ENCODE results near the gene RASL11B. TPM values are rescaled to one million over a fixed set of nuclear protein-coding genes. Genes with fewer than 3 reads are reported as not detected.

Gene RASL11B
- total RNA-seq, 1 experiment from 2014 or later = 30.0 TPM

DNA sequence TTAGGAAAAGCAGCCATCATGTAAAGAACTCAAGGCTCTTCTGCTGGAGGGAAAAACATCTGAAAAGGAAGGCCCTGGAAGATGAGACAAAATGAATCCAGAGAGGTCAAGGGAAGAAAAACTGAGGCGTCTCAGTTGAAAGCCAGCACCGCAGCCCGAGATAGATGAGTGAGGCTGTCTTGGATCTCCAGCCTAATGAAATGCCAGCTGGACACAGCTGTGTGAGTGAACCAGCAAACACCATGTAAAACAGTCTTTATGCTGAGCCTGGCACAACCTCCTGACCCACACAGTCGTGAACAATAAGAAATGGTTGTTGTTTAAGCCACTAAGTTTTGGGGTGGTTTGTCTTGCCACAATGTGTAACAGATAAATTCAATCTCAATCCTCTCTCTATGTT lies 48.6 kb upstream of the RASL11B start:
- H3K23ac ChIP-seq (ENCODE audit: insufficient read length, low read depth, low read length) = no peak overlapping the region
- no peak overlapping the region for H3K4me3 Mint-ChIP-seq
- no peak overlapping the region for H3K56ac ChIP-seq (ENCODE audit: insufficient read length, low read depth, low read length)
- H3K23me2 ChIP-seq (ENCODE audit: insufficient read length, low read depth, low read length, poor library complexity, severe bottlenecking) = no peaks in the 10 kb centered on the region
- H3K79me2 ChIP-seq (ENCODE audit: insufficient read depth, low read length) = no peaks in the 10 kb centered on the region
- H4K5ac ChIP-seq (ENCODE audit: insufficient read length, low read depth, low read length) = no peak overlapping the region
- no peak for DNase-seq
- no peak overlapping the region for H4K8ac ChIP-seq (replicated peaks; ENCODE audit: insufficient read length, low read depth, low read length)
- H3K18ac ChIP-seq (ENCODE audit: insufficient read length, low read depth, low read length) = no peak overlapping the region
- no peak overlapping the region for H3T11ph ChIP-seq (ENCODE audit: low read length)
- no CpG with 5 or more reads among the region's 4 CpGs for WGBS (ENCODE audit: extremely low coverage, insufficient read length, low lambda C conversion rate)
- no peak overlapping the region for H4K91ac ChIP-seq (ENCODE audit: insufficient read length, low read depth, low read length)
- H3K27me3 ChIP-seq (ENCODE audit: insufficient read depth, low read length) = no peaks in the 10 kb centered on the region
- H3K9ac ChIP-seq (ENCODE audit: extremely low read depth, insufficient read length, low read length) = no peak overlapping the region
- H2BK20ac ChIP-seq (ENCODE audit: low read depth, low read length, poor library complexity, severe bottlenecking) = no peak overlapping the region
- H3K9me3 ChIP-seq (ENCODE audit: control insufficient read depth, low read depth, low read length) = no peaks in the 10 kb centered on the region
- H3K27me3 Mint-ChIP-seq (ENCODE audit: low read depth) = no peaks in the 10 kb centered on the region; the same call in 1 of the 2 replicates
- H3K27ac ChIP-seq (ENCODE audit: insufficient read length, low read depth, low read length) = no peak overlapping the region
- no peak overlapping the region for H3K4ac ChIP-seq (ENCODE audit: low read depth, low read length)
- peaks cover 4 to 10% (median 6%) of the 10 kb centered on the region in 3 experiments for H3K36me3 Mint-ChIP-seq (ENCODE audit: insufficient read depth in 1 of 3, low read depth in 3 of 3)
- H2BK120ac ChIP-seq (ENCODE audit: low read depth, low read length, poor library complexity, severe bottlenecking) = no peak overlapping the region
- H2BK15ac ChIP-seq (ENCODE audit: low read depth, low read length) = no peak overlapping the region
- H3K9me3 Mint-ChIP-seq = peaks cover 6 to 9% of the 10 kb centered on the region in 2 experiments; a peak in 4 of 5 replicates
- no peak overlapping the region for H3K27ac Mint-ChIP-seq
- TF ChIP-seq CTCF (conservative IDR thresholded peaks at IDR 0.05) = no peak
- H3K4me2 ChIP-seq (ENCODE audit: insufficient read depth, insufficient read length, low read length) = no peak overlapping the region
- H4K20me1 ChIP-seq (ENCODE audit: control insufficient read depth, insufficient read depth, insufficient read length) = no peaks in the 10 kb centered on the region
- H2BK12ac ChIP-seq (ENCODE audit: insufficient read length, low read depth, low read length) = no peak overlapping the region
- H2AK5ac ChIP-seq (ENCODE audit: insufficient read length, low read length) = no peak overlapping the region
- H2AFZ ChIP-seq (ENCODE audit: low read length) = no peak overlapping the region
- H3K14ac ChIP-seq (ENCODE audit: insufficient read depth, low read length) = no peak overlapping the region
- H3K4me1 ChIP-seq (ENCODE audit: insufficient read depth, low read length) = no peaks in the 10 kb centered on the region; the same call in 1 of the 2 replicates
- H3K4me1 Mint-ChIP-seq = no peaks in the 10 kb centered on the region
- H2BK5ac ChIP-seq (ENCODE audit: insufficient read length, low read length) = no peak overlapping the region
- H3K79me1 ChIP-seq (ENCODE audit: insufficient read depth, low read depth, low read length, poor library complexity, severe bottlenecking) = no peaks in the 10 kb centered on the region

Measured in H9 (cell line).